GM12878 (cell line): Measurements from ENCODE around the gene PCDH15. TPM values are rescaled to one million over a fixed set of nuclear protein-coding genes. Genes with fewer than 3 reads are reported as not detected.

Experiments used
- ATAC-seq: fragments of 200-7000 bp; cut with Tn5 transposase; 3 replicates; pipeline ENCODE4 v1.9.1; 2020; ENCODE audit warnings: mild to moderate bottlenecking, moderate library complexity
- BruUV-seq: library from RNA; stranded (reverse); fragments of 400-500 nt; replicated peaks from 2 replicates; lab custom pipeline; 2021; lab: Mats Ljungman, UMichigan
- CTCF ChIA-PET: fragments of 300-600 bp; sonication (Branson Sonifier 250); formaldehyde crosslinking; extraction: SDS; loops from one replicate; lab custom pipeline; 2021; ENCODE audit warnings: inconsistent platforms; lab: Yijun Ruan, JAX
- POLR2A ChIA-PET: fragments of 350-600 bp; formaldehyde crosslinking; extraction: SDS; loops from one replicate; lab custom pipeline; 2021; ENCODE audit warnings: inconsistent platforms; lab: Charles Lee
- RAD21 ChIA-PET: fragments of 300-600 bp; sonication (Branson Sonifier 250); formaldehyde crosslinking; loops from one replicate; lab custom pipeline; 2023; ENCODE audit warnings: antibody characterized with exemption; ENCODE audit not compliant: unreplicated experiment; lab: Charles Lee
- SMC1A ChIA-PET: fragments of 300-600 bp; sonication (Branson Sonifier 250); formaldehyde crosslinking; loops from one replicate; lab custom pipeline; 2023; ENCODE audit not compliant: unreplicated experiment, uncharacterized antibody; lab: Charles Lee
- DNase-seq: peaks from one replicate; pipeline ENCODE4 v3.0.0-alpha.2; 2011; ENCODE audit warnings: low read depth, low spot score
- FAIRE-seq: peaks from 3 replicates; lab custom pipeline; 2011; peaks lifted over from hg19 to GRCh38; lab: Jason Lieb, UNC
- H2AFZ ChIP-seq: 2 replicates; pipeline ENCODE4 v1.6.0; 2011; ENCODE audit warnings: low read depth, low read length, control low read depth; ENCODE audit not compliant: control insufficient read depth
- H3K27ac ChIP-seq: 2 replicates; pipeline ENCODE4 v1.5.1; 2011; ENCODE audit warnings: control low read depth; ENCODE audit not compliant: control insufficient read depth, insufficient read depth
- H3K27me3 ChIP-seq, 2 experiments: replicated peaks in 1 of 2; 2 replicates each; pipeline versions ENCODE4 v1.6.0 to v1.6.1; 2011; ENCODE audit warnings: low read length in 1 of 2; ENCODE audit not compliant: control insufficient read depth in 2 of 2, insufficient read depth in 2 of 2
- H3K36me3 ChIP-seq, 2 experiments: 2 replicates each; pipeline ENCODE4 v1.5.1; 2011; ENCODE audit warnings: low read length in 1 of 2; ENCODE audit not compliant: control insufficient read depth in 2 of 2, insufficient read depth in 2 of 2
- H3K4me1 ChIP-seq: 2 replicates; pipeline ENCODE4 v1.6.1; 2011; ENCODE audit warnings: mild to moderate bottlenecking, low read length, moderate library complexity, mixed read lengths; ENCODE audit not compliant: control insufficient read depth, insufficient read depth
- H3K4me2 ChIP-seq: 2 replicates; pipeline ENCODE4 v1.6.0; 2011; ENCODE audit warnings: control low read depth; ENCODE audit not compliant: control insufficient read depth, insufficient read depth
- H3K4me3 ChIP-seq: fragments of 200-600 bp; sonication (generic); 2 replicates; pipeline ENCODE4 v1.5.1; 2016
- H3K79me2 ChIP-seq: 2 replicates; pipeline ENCODE4 v1.6.0; 2011; ENCODE audit warnings: low read length; ENCODE audit not compliant: control insufficient read depth, insufficient read depth
- H3K9ac ChIP-seq: 2 replicates; pipeline ENCODE4 v1.8.0; 2011; ENCODE audit warnings: low read length, control low read depth, mixed read lengths; ENCODE audit not compliant: control insufficient read depth, insufficient read depth
- H3K9me3 ChIP-seq: replicated peaks from 3 replicates; pipeline ENCODE4 v1.5.1; 2011; ENCODE audit warnings: mild to moderate bottlenecking, low read length; ENCODE audit not compliant: control insufficient read depth, insufficient read depth
- H4K20me1 ChIP-seq: 2 replicates; pipeline ENCODE4 v1.6.0; 2011; ENCODE audit not compliant: control insufficient read depth, insufficient read depth
- ASH2L ChIP-seq: fragments of 300-600, 200-600 bp; sonication (generic); IDR thresholded peaks from 2 replicates; pipeline ENCODE4 v1.6.1; 2017; ENCODE audit warnings: low read depth, mild to moderate bottlenecking, borderline replicate concordance
- ATF7 ChIP-seq: fragments of 450-650 bp; IDR thresholded peaks from 2 replicates; pipeline ENCODE4 v1.6.1; 2016; ENCODE audit warnings: low read depth, mild to moderate bottlenecking
- CBFB ChIP-seq: IDR thresholded peaks from 2 replicates; pipeline ENCODE4 v1.6.1; 2016; ENCODE audit warnings: antibody characterized with exemption, low read depth
- CEBPB ChIP-seq, 2 experiments: fragments of 150-350 bp in 1 of 2; IDR thresholded peaks; 2 replicates each; pipeline ENCODE4 v1.6.1; 2012 to 2014; ENCODE audit warnings: low read depth in 2 of 2, low read length in 2 of 2, borderline replicate concordance in 1 of 2, inconsistent platforms in 1 of 2
- CHD1 ChIP-seq: IDR thresholded peaks from 2 replicates; pipeline ENCODE4 v1.6.1; 2012; ENCODE audit warnings: low read depth, low read length, improper control_type of control experiment
- E4F1 ChIP-seq: fragments of 450-650 bp; IDR thresholded peaks from 2 replicates; pipeline ENCODE4 v1.6.1; 2018; ENCODE audit warnings: borderline replicate concordance, mild to moderate bottlenecking; ENCODE audit not compliant: partially characterized antibody
- EGR1 ChIP-seq, 2 experiments: IDR thresholded peaks; 1 replicate in 1 of 2; 2 replicates in 1 of 2; pipeline ENCODE4 v1.6.1; 2011 to 2012; ENCODE audit warnings: low read depth in 2 of 2, low read length in 2 of 2, borderline replicate concordance in 1 of 2, mild to moderate bottlenecking in 1 of 2, moderate library complexity in 1 of 2
- LARP7 ChIP-seq: fragments of 450-650 bp; IDR thresholded peaks from 2 replicates; pipeline ENCODE4 v1.6.1; 2017; ENCODE audit warnings: mild to moderate bottlenecking
- NFYB ChIP-seq: IDR thresholded peaks from 2 replicates; pipeline ENCODE4 v1.6.1; 2011; ENCODE audit warnings: low read depth, mild to moderate bottlenecking, low read length, improper control_type of control experiment, moderate library complexity; ENCODE audit not compliant: insufficient read depth
- SIX5 ChIP-seq: IDR thresholded peaks from 2 replicates; pipeline ENCODE4 v1.6.1; 2011; ENCODE audit warnings: mild to moderate bottlenecking, low read depth, low read length, moderate library complexity; ENCODE audit not compliant: severe bottlenecking
- TCF7 ChIP-seq: IDR thresholded peaks from 2 replicates; pipeline ENCODE4 v1.6.1; 2014; ENCODE audit warnings: antibody characterized with exemption, borderline replicate concordance
- YBX1 ChIP-seq: fragments of 450-650 bp; IDR thresholded peaks from 2 replicates; pipeline ENCODE4 v1.6.1; 2016; ENCODE audit warnings: antibody characterized with exemption
- WGBS: methylation state at CpG from one replicate; pipeline ENCODE4 v1.1.6; 2016; ENCODE audit warnings: low lambda C conversion rate; ENCODE audit not compliant: insufficient replicate concordance, insufficient coverage; ENCODE audit errors: missing lambda C conversion rate; 5-methylcytosine and 5-hydroxymethylcytosine counted together
- in situ Hi-C: fragments of 300-500 bp; cut with MboI; formaldehyde crosslinking; loops from 9 replicates; pipeline ENCODE4 v1.14.3; 2018; ENCODE audit warnings: mixed read lengths
- intact Hi-C: fragments of 100-400 bp; cut with micrococcal nuclease; formaldehyde crosslinking; loops from one replicate; pipeline ENCODE4 v1.14.2; 2022; ENCODE audit not compliant: unreplicated experiment
- polyA plus RNA-seq, 11 experiments: library from polyadenylated mRNA; depleted of rRNA in 4 of 11; unstranded in 6 of 11; stranded (reverse) in 5 of 11; fragments of >200 nt; fragmentation: Nextera tagmentation in 4 of 11; fragmentation: Illumina TruSeq in 1 of 11; extraction: Ambion mirVana in 4 of 11; extraction: Trizol in 1 of 11; gene quantifications; 1 replicate in 1 of 11; 2 replicates in 10 of 11; pipeline versions ENCODE4 v1.2.1 to v1.2.3, GENCODE V29; 2011 to 2016; ENCODE audit warnings: inconsistent platforms in 2 of 11, missing spikeins in 2 of 11, low read depth in 1 of 11
- total RNA-seq, 4 experiments: library from RNA; depleted of rRNA in 3 of 4; stranded (reverse); fragments of >200 nt in 3 of 4; fragmentation: Illumina TruSeq in 1 of 4; extraction: Trizol in 1 of 4; gene quantifications; 2 replicates each; pipeline versions ENCODE4 v1.2.1 to v1.2.3, GENCODE V29; 2013 to 2021
- TF ChIP-seq, protein P1 (sequence below): IDR thresholded peaks from 2 replicates; pipeline ENCODE4 v1.6.1; 2011; ENCODE audit warnings: borderline replicate concordance, low read depth, mild to moderate bottlenecking, moderate library complexity, mixed read lengths, low read length; ENCODE audit not compliant: insufficient read depth; ENCODE audit errors: extremely low read length

Gene PCDH15
- total and polyA plus RNA-seq, 10 of the 15 experiments (the other 5 are each of a cell fraction or from before 2014, with no cell fraction given) = 0.03 to 0.52 (median 0.07) TPM; not detected in 6

- H3K36me3 ChIP-seq = no peaks in the 10 kb centered on the region
- 5% methylated on average over 5 of the region's 5 CpGs for WGBS
- no peak for DNase-seq
- POLR2A ChIA-PET = no interaction called here
- no peak for FAIRE-seq
- TF ChIP-seq LARP7 = no peak
- TF ChIP-seq ASH2L = no peak
- TF ChIP-seq YBX1 = no peak
- no peak for TF ChIP-seq ATF7
- no peak for TF ChIP-seq EGR1 (IDR thresholded peaks at IDR 0.05; ENCODE audit: borderline replicate concordance in 1 of 2, low read depth in 2 of 2, low read length in 2 of 2)
- TF ChIP-seq SIX5 = no peak
- no peak for TF ChIP-seq CEBPB (IDR thresholded peaks at IDR 0.05; ENCODE audit: borderline replicate concordance in 1 of 2, low read depth in 2 of 2, low read length in 2 of 2)
- TF ChIP-seq CBFB = no peak
- no peak for TF ChIP-seq NFYB
- no peak for TF ChIP-seq TCF7
- TF ChIP-seq CHD1 = no peak
- TF ChIP-seq, protein P1, sequence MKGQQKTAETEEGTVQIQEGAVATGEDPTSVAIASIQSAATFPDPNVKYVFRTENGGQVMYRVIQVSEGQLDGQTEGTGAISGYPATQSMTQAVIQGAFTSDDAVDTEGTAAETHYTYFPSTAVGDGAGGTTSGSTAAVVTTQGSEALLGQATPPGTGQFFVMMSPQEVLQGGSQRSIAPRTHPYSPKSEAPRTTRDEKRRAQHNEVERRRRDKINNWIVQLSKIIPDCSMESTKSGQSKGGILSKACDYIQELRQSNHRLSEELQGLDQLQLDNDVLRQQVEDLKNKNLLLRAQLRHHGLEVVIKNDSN = no peak
- TF ChIP-seq E4F1 = no peak
- no peaks in the 10 kb centered on the region for H3K27me3 ChIP-seq
- BruUV-seq = no TSS peak
- H3K4me1 ChIP-seq = no peaks in the 10 kb centered on the region
- no peak for ATAC-seq
- H3K9ac ChIP-seq = no peak overlapping the region
- CTCF ChIA-PET = no interaction called here
- intact Hi-C loops = no loop called here
- SMC1A ChIA-PET = interaction anchor here (1.1 kb wide), 1 partner anchor 208 kb away, joined by 3 read pairs; no protein-coding TSS in a partner anchor
- H4K20me1 ChIP-seq = no peaks in the 10 kb centered on the region
- no peak overlapping the region for H3K4me3 ChIP-seq
- no peak overlapping the region for H2AFZ ChIP-seq
- in situ Hi-C loops = no loop called here
- no peak overlapping the region for H3K4me2 ChIP-seq
- H3K79me2 ChIP-seq = no peaks in the 10 kb centered on the region
- RAD21 ChIA-PET = no interaction called here
- no peak overlapping the region for H3K27ac ChIP-seq
- no peaks in the 10 kb centered on the region for H3K9me3 ChIP-seq
Observed at GRCh38 chr10:54262726-54263125, 538.3 kb downstream of the PCDH15 start.
